Breast epithelium (tissue), 3 donors: ENCODE measurements around the gene IKBKG.

ENCODE experiments used
- POLR2A ChIP-seq: fragments of 450-650 bp; IDR thresholded peaks from one replicate; pipeline ENCODE4 v1.6.1; 2016; ENCODE audit warnings: antibody characterized with exemption, mild to moderate bottlenecking, moderate library complexity
- TF ChIP-seq, protein P1 (sequence below), 3 donors: fragments of 450-650 bp; IDR thresholded peaks; one replicate each; pipeline ENCODE4 v1.5.1; 2016 to 2017; ENCODE audit warnings: antibody characterized with exemption in 3 of 3, mild to moderate bottlenecking in 3 of 3, moderate library complexity in 3 of 3

DNA sequence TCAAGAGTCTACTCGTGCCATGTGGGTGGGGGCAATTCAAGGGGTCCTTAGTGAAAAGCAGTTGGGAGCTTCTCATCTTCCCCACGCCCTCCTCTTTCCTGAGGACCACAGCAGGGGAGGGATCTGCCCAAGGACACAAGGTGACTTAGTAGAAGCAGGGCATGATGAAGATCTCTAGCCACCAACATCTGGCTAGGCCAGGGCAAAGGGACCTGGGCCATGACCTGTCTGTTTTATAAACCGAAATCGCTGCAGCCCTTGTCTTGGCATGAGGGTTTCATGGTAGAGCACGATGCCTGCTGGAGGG is 5.9 kb upstream of the IKBKG start:
- TF ChIP-seq, protein P1, sequence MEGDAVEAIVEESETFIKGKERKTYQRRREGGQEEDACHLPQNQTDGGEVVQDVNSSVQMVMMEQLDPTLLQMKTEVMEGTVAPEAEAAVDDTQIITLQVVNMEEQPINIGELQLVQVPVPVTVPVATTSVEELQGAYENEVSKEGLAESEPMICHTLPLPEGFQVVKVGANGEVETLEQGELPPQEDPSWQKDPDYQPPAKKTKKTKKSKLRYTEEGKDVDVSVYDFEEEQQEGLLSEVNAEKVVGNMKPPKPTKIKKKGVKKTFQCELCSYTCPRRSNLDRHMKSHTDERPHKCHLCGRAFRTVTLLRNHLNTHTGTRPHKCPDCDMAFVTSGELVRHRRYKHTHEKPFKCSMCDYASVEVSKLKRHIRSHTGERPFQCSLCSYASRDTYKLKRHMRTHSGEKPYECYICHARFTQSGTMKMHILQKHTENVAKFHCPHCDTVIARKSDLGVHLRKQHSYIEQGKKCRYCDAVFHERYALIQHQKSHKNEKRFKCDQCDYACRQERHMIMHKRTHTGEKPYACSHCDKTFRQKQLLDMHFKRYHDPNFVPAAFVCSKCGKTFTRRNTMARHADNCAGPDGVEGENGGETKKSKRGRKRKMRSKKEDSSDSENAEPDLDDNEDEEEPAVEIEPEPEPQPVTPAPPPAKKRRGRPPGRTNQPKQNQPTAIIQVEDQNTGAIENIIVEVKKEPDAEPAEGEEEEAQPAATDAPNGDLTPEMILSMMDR (IDR thresholded peaks at IDR 0.05): no peak
- no peak for TF ChIP-seq POLR2A
